AG04450 (cell line): ENCODE data around the gene RBM4. TPM values are rescaled to one million over a fixed set of nuclear protein-coding genes. Genes with fewer than 3 reads are reported as not detected.
A peak's percentile ranks its signal among the peaks of the same experiment; 100 is the strongest.

Experiments
- CTCF ChIA-PET: fragments of 300-600, 350-600 bp; formaldehyde crosslinking; extraction: SDS; loops from one replicate; lab custom pipeline; 2022; ENCODE audit warnings: antibody characterized with exemption, inconsistent platforms; lab: Charles Lee
- POLR2A ChIA-PET: fragments of 350-600 bp; formaldehyde crosslinking; extraction: SDS; loops from one replicate; lab custom pipeline; 2021; ENCODE audit warnings: antibody characterized with exemption, inconsistent platforms; lab: Yijun Ruan, JAX
- DNase-seq: peaks from one replicate; pipeline ENCODE4 v3.0.0-alpha.2; 2011; ENCODE audit warnings: low read depth, low spot score
- H3K27ac ChIP-seq: one replicate; pipeline ENCODE4 v1.5.1; 2012; ENCODE audit warnings: low read depth, low read length, control low read depth
- H3K27me3 ChIP-seq: one replicate; pipeline ENCODE4 v1.6.0; 2012; ENCODE audit warnings: low read length; ENCODE audit not compliant: control insufficient read depth, insufficient read depth
- H3K4me3 ChIP-seq: 2 replicates; pipeline ENCODE4 v1.5.1; 2011; ENCODE audit warnings: mild to moderate bottlenecking, low read depth, low read length, control low read depth
- H3K9me3 ChIP-seq: 2 replicates; pipeline ENCODE4 v1.5.1; 2012; ENCODE audit warnings: low read length; ENCODE audit not compliant: control insufficient read depth, insufficient read depth
- polyA plus RNA-seq: library from polyadenylated mRNA; depleted of rRNA; stranded (reverse); fragments of >200 nt; gene quantifications from 2 replicates; pipeline ENCODE4 v1.2.3, GENCODE V29; 2011
- TF ChIP-seq, protein P1 (sequence below): IDR thresholded peaks from 2 replicates; pipeline ENCODE4 v1.5.1; 2011; ENCODE audit warnings: low read depth, low read length, control low read depth, inconsistent platforms

RBM4 gene
- polyA plus RNA-seq, 1 experiment: 272 TPM

- TF ChIP-seq, protein P1, sequence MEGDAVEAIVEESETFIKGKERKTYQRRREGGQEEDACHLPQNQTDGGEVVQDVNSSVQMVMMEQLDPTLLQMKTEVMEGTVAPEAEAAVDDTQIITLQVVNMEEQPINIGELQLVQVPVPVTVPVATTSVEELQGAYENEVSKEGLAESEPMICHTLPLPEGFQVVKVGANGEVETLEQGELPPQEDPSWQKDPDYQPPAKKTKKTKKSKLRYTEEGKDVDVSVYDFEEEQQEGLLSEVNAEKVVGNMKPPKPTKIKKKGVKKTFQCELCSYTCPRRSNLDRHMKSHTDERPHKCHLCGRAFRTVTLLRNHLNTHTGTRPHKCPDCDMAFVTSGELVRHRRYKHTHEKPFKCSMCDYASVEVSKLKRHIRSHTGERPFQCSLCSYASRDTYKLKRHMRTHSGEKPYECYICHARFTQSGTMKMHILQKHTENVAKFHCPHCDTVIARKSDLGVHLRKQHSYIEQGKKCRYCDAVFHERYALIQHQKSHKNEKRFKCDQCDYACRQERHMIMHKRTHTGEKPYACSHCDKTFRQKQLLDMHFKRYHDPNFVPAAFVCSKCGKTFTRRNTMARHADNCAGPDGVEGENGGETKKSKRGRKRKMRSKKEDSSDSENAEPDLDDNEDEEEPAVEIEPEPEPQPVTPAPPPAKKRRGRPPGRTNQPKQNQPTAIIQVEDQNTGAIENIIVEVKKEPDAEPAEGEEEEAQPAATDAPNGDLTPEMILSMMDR: no peak
- Histone ChIP-seq H3K4me3 (no peak overlapping the region), H3K27me3 (no peaks in the 10 kb centered on the region), H3K27ac (peak overlapping the region; percentile 31), H3K9me3 (no peaks in the 10 kb centered on the region)
- ChIA-PET POLR2A (interaction anchor here (0.6 to 0.7 kb wide), 2 partner anchors 57 to 70 kb away, joined by 3 read pairs; no protein-coding TSS in a partner anchor), CTCF (interaction anchor here (0.5 to 1.3 kb wide), 3 partner anchors 14 to 450 kb away, joined by 3 to 5 read pairs (median 3); partner anchors contain the start of gene RBM4B)
- DNase-seq: no peak
These were observed 25.3 kb downstream of the RBM4 start for GRCh38 chr11:66663741-66664296.

- Histone ChIP-seq H3K27me3 (no peaks in the 10 kb centered on the region), H3K27ac (no peak overlapping the region), H3K4me3 (no peak overlapping the region), H3K9me3 (no peaks in the 10 kb centered on the region)
- TF ChIP-seq, protein P1: no peak
- ChIA-PET POLR2A (no interaction called here), CTCF (no interaction called here)
- DNase-seq: no peak
These were observed 26.9 kb downstream of the RBM4 start for GRCh38 chr11:66665369-66665768.

- TF ChIP-seq, protein P1: no peak
- ChIA-PET CTCF (interaction anchor here (1.4 kb wide), 1 partner anchor 8 kb away, joined by 5 read pairs; no protein-coding TSS in a partner anchor), POLR2A (interaction anchor here (0.6 to 1.2 kb wide), 2 partner anchors 24 to 131 kb away, joined by 4 to 7 read pairs; no protein-coding TSS in a partner anchor)
- Histone ChIP-seq H3K27ac (no peak overlapping the region), H3K27me3 (no peaks in the 10 kb centered on the region), H3K4me3 (no peak overlapping the region), H3K9me3 (no peaks in the 10 kb centered on the region)
- no peak for DNase-seq
These were observed 32.3 kb downstream of the RBM4 start for GRCh38 chr11:66670816-66671215.

DNA sequence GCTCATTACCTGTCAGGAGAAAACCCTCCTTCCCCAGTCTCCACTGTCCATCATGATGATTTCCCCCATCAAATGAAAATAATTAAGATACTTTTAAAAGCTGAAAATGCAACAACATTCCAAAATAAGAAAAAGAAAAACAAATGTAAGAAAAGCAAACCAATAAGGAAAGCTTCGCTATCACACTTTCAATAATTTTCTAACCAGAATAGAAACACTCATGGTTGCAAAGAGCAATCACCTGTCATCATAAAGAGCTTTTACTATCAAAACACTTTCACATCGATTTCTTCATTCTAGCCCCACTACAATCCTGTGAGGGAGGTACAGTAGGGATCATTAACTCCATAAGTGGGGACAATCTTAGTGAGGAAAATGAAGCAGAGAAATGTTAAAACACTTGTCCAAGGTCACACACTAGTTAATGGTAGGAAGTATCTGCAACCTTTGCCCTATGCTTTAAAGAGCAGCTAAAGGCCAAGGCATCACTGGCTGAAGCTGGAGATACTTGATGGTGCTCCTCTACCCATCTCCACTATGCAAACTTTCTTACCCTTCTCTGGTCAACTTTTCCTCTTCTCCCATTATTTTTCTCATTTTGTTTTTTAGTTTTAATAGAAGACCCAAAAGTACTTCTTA is 36.6 kb downstream of the RBM4 start:
- Histone ChIP-seq H3K9me3 (no peaks in the 10 kb centered on the region; the same call in 1 of the 2 replicates), H3K27ac (no peak overlapping the region), H3K4me3 (peak overlapping the region; percentile 17; the same call in 1 of the 2 replicates), H3K27me3 (no peaks in the 10 kb centered on the region)
- TF ChIP-seq, protein P1: no peak
- POLR2A ChIA-PET: interaction anchor here (0.7 kb wide), 1 partner anchor 506 kb away, joined by 3 read pairs; no protein-coding TSS in a partner anchor
- CTCF ChIA-PET: no interaction called here
- DNase-seq: no peak
